Lower leg skin (tissue), 3 donors: ENCODE measurements around the gene CENPU.
"Not testable (repeated sequence)": the region's sequence is repeated elsewhere in the genome, so short reads cannot be mapped to it uniquely, and the experiment has no call there.

ENCODE experiments used
- POLR2A ChIP-seq, 2 donors: fragments of 450-650 bp; IDR thresholded peaks; one replicate each; pipeline ENCODE4 v1.6.1; 2016 to 2017; ENCODE audit warnings: antibody characterized with exemption in 2 of 2, mild to moderate bottlenecking in 1 of 2, moderate library complexity in 1 of 2
- TF ChIP-seq, protein P1 (sequence below), 3 donors: fragments of 450-650 bp; IDR thresholded peaks; one replicate each; pipeline ENCODE4 v1.5.1; 2016; ENCODE audit warnings: antibody characterized with exemption in 3 of 3, mild to moderate bottlenecking in 3 of 3, moderate library complexity in 2 of 3

DNA sequence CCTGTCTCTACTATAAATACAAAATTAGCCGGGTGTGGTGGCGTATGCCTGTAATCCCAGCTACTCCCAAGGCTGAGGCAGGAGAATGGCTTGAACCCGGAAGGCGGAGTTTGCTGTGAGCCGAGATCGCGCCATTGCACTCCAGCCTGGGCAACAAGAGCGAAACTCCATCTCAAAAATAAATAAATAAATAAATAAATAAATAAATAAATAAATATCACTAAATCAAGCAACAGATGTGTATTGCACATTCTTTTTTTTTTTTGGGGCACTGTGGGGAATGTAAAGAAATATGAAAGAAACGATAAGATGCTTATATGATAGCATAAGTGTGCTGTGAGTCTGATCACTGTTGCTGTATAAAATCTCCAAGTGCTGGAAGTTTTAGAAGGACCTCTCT is 76.1 kb downstream of the CENPU start:
- not testable (repeated sequence) for TF ChIP-seq POLR2A (IDR thresholded peaks at IDR 0.05)
- TF ChIP-seq, protein P1, sequence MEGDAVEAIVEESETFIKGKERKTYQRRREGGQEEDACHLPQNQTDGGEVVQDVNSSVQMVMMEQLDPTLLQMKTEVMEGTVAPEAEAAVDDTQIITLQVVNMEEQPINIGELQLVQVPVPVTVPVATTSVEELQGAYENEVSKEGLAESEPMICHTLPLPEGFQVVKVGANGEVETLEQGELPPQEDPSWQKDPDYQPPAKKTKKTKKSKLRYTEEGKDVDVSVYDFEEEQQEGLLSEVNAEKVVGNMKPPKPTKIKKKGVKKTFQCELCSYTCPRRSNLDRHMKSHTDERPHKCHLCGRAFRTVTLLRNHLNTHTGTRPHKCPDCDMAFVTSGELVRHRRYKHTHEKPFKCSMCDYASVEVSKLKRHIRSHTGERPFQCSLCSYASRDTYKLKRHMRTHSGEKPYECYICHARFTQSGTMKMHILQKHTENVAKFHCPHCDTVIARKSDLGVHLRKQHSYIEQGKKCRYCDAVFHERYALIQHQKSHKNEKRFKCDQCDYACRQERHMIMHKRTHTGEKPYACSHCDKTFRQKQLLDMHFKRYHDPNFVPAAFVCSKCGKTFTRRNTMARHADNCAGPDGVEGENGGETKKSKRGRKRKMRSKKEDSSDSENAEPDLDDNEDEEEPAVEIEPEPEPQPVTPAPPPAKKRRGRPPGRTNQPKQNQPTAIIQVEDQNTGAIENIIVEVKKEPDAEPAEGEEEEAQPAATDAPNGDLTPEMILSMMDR (IDR thresholded peaks at IDR 0.05): not testable (repeated sequence)
